GM20000 (cell line): ENCODE data around the gene LARGE1.

Experiments used
- DNase-seq: peaks from one replicate; pipeline ENCODE4 v3.0.0; 2012; ENCODE audit warnings: low spot score
- TF ChIP-seq, protein P1 (sequence below): IDR thresholded peaks from 2 replicates; pipeline ENCODE4 v1.5.1; 2012; ENCODE audit warnings: mild to moderate bottlenecking, control low read depth; ENCODE audit errors: extremely low read depth, missing control alignments

The LARGE1 gene

DNA sequence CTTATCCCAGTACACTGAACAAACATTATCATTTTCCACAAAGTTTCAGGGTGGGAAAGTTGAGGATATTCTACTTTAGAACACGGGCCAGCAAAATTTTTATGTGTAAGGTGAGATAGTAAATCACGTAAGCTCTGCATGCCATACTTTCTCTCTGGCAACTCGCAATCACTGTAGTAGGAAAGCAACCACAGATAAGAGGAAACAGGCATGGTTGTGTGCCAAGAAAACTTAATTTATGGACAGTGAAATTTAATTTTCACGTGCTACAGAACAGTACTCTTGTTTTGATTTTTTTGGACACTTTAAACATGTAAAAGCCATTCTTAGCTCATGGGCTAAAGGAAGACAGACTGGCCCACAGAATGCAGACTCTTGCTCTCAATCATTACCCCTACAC lies 82.5 kb downstream of the LARGE1 start:
- DNase-seq, result no peak
- TF ChIP-seq, protein P1, sequence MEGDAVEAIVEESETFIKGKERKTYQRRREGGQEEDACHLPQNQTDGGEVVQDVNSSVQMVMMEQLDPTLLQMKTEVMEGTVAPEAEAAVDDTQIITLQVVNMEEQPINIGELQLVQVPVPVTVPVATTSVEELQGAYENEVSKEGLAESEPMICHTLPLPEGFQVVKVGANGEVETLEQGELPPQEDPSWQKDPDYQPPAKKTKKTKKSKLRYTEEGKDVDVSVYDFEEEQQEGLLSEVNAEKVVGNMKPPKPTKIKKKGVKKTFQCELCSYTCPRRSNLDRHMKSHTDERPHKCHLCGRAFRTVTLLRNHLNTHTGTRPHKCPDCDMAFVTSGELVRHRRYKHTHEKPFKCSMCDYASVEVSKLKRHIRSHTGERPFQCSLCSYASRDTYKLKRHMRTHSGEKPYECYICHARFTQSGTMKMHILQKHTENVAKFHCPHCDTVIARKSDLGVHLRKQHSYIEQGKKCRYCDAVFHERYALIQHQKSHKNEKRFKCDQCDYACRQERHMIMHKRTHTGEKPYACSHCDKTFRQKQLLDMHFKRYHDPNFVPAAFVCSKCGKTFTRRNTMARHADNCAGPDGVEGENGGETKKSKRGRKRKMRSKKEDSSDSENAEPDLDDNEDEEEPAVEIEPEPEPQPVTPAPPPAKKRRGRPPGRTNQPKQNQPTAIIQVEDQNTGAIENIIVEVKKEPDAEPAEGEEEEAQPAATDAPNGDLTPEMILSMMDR, result no peak

DNA sequence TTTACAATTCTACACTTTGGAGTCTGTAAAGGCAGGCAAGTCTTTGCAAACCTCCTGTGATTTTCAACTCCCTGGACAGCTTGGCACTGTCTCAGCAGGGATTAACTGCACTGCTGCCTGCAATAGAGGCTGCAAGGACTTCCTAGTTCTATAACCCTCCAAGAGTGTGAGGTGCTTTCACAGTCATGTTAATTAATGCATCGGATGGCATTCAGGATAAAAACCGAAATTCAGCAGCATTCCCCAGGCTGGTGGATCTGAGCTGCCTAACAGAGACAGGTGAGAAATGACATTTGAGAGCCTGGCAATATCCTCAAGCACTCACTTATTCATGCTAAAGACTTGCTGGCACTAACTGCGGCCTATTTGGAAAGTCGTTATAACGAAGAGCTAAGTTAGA lies 85.0 kb downstream of the LARGE1 start:
- TF ChIP-seq, protein P1, result no peak
- DNase-seq, result no peak

DNA sequence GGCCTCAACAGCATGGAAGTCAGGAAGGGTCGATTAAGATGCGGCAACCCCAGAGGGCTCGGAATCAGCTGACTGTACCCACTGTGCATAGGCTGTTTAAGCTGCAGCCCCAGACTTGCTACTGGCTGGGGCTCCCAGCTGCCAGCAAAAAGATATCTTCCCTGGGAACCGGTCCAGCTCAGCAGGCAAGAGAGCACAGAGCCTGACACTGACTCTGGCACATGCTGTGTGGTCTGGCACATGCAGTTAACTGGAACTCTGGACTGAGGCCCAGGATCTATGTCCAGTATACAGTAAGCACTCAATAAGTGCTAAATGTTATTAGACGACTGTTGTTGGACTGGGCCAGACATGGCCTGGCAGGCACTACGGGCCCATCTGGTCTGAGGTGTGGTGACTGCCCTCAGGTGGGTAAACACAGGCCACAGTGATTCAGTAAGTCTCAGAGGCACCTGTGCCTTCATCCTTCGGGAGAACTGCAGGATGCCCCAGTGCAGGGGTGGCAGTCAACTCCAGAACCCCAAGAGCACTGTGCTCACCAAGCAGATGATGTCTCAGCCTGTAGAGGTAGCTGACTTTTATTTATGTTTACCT lies 87.6 kb downstream of the LARGE1 start:
- TF ChIP-seq, protein P1, result no peak
- no peak for DNase-seq

DNA sequence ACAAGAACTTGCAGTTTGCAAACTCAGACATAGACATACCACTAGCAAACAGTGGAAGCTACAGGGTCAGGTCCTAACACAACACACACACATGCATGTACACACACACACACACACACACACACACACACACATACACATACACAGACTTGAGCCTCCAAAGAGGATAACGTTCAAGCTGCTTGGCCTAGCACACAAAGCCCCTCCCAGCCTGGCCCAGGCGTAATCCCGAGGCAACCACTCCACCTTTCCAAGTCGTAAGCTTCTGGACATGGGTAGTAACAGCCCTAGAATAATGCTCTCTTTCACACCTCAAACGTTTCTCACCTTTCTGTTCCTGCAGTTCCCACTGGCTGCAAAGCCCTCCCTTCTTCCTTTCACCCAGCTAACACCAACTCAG lies 88.6 kb downstream of the LARGE1 start:
- TF ChIP-seq, protein P1, result no peak
- no peak for DNase-seq

DNA sequence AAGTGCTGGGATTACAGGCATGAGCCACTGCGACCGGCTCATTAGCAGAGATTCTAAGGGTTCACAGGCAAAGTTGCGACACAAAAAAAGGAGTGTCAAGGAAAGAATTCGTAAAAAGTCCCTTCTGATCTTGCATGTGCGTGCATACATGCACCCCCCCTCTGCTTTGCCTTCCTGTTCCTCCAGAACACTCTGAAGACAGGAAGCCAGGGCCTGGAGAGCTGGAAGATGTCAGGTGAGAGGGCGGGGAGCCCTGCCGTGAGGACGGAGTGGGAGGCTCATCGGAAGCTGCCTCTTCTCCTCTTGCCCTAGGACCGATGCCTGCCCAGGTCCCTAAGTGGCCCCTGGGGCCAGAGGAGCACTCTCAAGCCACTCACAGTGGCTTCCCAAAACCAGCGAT lies 89.1 kb downstream of the LARGE1 start:
- TF ChIP-seq, protein P1, result no peak

DNA sequence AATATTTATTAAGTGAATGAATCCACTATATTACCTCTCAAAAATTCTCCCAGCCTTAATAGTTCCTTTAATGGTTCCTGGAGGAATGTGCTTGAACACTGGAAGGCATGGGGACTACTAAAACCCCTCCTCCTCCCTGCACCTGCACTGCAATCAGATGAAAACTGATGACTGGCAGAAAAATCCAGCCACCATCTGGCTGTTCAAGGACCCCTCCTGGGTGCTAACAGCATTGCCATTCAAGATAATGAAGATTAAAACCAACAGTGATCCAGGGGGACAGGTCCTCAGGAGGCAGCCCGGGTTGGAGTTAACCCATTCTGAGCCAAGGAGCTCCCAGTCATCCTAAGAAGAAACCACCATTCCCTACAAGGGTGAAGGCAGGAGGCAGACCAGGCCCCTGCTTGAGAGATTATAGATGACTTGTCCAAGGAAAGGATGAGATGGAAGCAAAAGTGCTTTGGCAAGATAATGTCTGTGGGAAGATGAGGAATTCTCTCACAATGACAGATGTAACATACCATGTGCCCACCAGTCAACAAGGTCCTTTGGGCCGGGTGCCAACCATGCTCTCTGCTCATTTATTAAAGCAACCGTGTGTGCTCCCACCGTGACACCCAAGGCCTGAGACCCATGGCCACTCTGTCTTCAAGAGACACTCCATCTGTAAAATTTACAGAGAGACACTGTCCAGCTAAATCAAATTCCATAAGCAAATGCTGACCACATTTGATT lies 90.6 kb downstream of the LARGE1 start:
- TF ChIP-seq, protein P1, result no peak
- no peak for DNase-seq

More for the DNA sequence above, 89.1 kb downstream of the LARGE1 start:
- no peak for DNase-seq

DNA sequence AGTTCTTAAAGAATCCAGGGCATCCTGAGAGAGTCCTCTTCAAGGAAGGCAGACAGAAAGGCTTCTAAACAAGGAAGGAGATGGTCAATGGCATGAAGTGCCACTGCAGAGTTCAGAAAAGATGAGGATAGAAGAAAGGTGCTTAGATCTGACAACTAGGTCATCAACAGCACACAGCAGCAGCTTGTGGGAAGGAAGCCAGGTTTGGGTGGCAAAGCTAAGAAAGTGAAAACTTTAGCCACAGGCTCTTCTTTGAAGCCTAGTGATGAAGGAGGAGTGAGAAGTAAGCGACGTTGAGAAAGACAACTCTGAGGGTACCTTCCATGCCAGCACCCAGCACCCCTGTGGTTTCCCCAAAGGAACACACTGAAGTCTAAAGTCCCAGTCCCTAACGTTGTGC lies 92.0 kb downstream of the LARGE1 start:
- TF ChIP-seq, protein P1, result no peak
- DNase-seq, result no peak
